Osteoblast (primary cell): ENCODE results near the gene ARHGAP21. TPM values are rescaled to one million over a fixed set of nuclear protein-coding genes. Genes with fewer than 3 reads are reported as not detected.
A peak's percentile ranks its signal among the peaks of the same experiment; 100 is the strongest.

Experiments
- DNase-seq: peaks from one replicate; pipeline ENCODE4 v3.0.0; 2011; ENCODE audit warnings: low spot score, mixed read lengths; ENCODE audit not compliant: insufficient read length; ENCODE audit errors: missing footprints
- H2AFZ ChIP-seq: 2 replicates; pipeline ENCODE4 v1.6.0; 2011; ENCODE audit warnings: mild to moderate bottlenecking, low read length
- H3K27ac ChIP-seq: 2 replicates; pipeline ENCODE4 v1.5.1; 2011; ENCODE audit warnings: mild to moderate bottlenecking, low read depth, low read length, moderate library complexity
- H3K27me3 ChIP-seq: 2 replicates; pipeline ENCODE4 v1.6.0; 2012; ENCODE audit warnings: mild to moderate bottlenecking, control low read depth, inconsistent platforms, low read length, moderate library complexity; ENCODE audit not compliant: insufficient read depth
- H3K36me3 ChIP-seq: 2 replicates; pipeline ENCODE4 v1.5.1; 2011; ENCODE audit warnings: mild to moderate bottlenecking, low read length, control low read depth, moderate library complexity; ENCODE audit not compliant: insufficient read depth
- H3K4me1 ChIP-seq: 2 replicates; pipeline ENCODE4 v1.5.1; 2011; ENCODE audit warnings: mild to moderate bottlenecking, low read length, control low read depth, moderate library complexity; ENCODE audit not compliant: insufficient read depth
- H3K4me2 ChIP-seq: 2 replicates; pipeline ENCODE4 v1.6.0; 2011; ENCODE audit warnings: mild to moderate bottlenecking, low read length; ENCODE audit not compliant: insufficient read depth
- H3K4me3 ChIP-seq: fragments of 200-600 bp; sonication (generic); 3 replicates; pipeline ENCODE4 v1.5.1; 2012; ENCODE audit warnings: mild to moderate bottlenecking, low read length, inconsistent platforms; ENCODE audit not compliant: insufficient read depth
- H3K79me2 ChIP-seq: 2 replicates; pipeline ENCODE4 v1.6.0; 2012; ENCODE audit warnings: mild to moderate bottlenecking, low read length, control low read depth, inconsistent platforms; ENCODE audit not compliant: insufficient read depth
- H3K9me3 ChIP-seq: 2 replicates; pipeline ENCODE4 v1.5.1; 2011; ENCODE audit warnings: low read depth, low read length, control low read depth
- H4K20me1 ChIP-seq: 2 replicates; pipeline ENCODE4 v1.6.0; 2012; ENCODE audit warnings: mild to moderate bottlenecking, low read length, control low read depth; ENCODE audit not compliant: insufficient read depth
- CTCF ChIP-seq: IDR thresholded peaks from 2 replicates; pipeline ENCODE4 v1.5.1; 2011; ENCODE audit warnings: mild to moderate bottlenecking, low read depth, low read length, moderate library complexity; ENCODE audit errors: extremely low read depth
- total RNA-seq: library from RNA; depleted of rRNA; stranded (reverse); fragments of >200 nt; gene quantifications from 2 replicates; pipeline ENCODE4 v1.2.3, GENCODE V29; 2012

Gene ARHGAP21
- total RNA-seq, 1 donor: 140 TPM

DNA sequence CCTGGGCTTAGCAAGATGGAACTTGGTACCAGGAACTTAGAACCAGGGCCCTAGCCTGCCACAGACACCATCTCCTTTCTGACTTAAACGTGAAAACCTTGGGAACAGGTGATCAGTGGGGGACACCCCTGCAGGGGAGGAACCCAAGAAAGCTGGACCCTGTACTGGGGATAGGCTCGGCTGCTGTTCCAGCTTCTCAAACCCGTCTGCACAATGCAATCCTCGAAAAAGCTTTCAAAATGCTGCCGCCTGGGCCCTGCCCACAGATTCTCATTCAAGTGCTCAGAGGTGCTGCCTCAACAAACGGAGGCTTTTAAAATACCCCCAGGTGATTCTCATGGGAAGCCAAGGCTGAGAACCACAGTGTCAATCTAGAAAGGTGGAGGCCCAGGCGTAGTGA is 169.7 kb downstream of the ARHGAP21 start:
- Histone ChIP-seq H3K27me3 (peaks cover 11% of the 10 kb centered on the region), H3K27ac (no peak overlapping the region), H3K9me3 (no peaks in the 10 kb centered on the region), H4K20me1 (no peaks in the 10 kb centered on the region), H3K79me2 (no peaks in the 10 kb centered on the region), H3K4me3 (no peak overlapping the region), H3K36me3 (no peaks in the 10 kb centered on the region), H3K4me1 (no peaks in the 10 kb centered on the region), H2AFZ (no peak overlapping the region), H3K4me2 (no peak overlapping the region)
- no peak for DNase-seq
- no peak for TF ChIP-seq CTCF

DNA sequence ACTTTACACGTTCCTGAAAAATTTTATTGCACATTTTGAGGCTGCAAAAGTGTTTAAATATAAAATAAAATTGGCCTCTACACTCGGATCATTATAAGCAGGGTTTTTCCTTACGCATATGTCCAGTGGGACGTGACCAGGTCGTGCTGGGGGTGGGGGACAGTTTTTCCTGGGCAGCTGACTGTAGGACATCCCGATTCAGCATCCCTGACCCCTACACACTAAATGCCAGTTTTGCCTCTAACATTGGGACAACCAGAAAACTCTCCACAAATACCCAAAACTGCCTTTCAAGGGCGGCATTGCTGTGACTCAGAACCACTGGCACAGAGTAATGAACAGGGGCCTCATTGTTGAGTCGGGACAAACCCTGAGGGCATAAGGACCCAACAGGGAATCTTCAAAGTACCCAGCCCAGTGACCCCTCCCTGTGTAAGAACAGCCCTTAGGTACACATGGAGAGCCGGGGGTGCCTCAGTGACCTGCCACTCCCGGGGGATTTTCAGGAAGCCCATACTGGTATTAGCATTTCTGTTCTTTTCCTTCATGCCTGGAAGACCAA is 170.6 kb downstream of the ARHGAP21 start:
- Histone ChIP-seq H3K36me3 (no peaks in the 10 kb centered on the region), H3K79me2 (no peaks in the 10 kb centered on the region), H3K9me3 (no peaks in the 10 kb centered on the region), H4K20me1 (no peaks in the 10 kb centered on the region), H3K4me2 (no peak overlapping the region), H2AFZ (no peak overlapping the region), H3K27me3 (peaks cover 11% of the 10 kb centered on the region), H3K4me1 (no peaks in the 10 kb centered on the region), H3K27ac (no peak overlapping the region), H3K4me3 (no peak overlapping the region)
- no peak for DNase-seq
- TF ChIP-seq CTCF: no peak

DNA sequence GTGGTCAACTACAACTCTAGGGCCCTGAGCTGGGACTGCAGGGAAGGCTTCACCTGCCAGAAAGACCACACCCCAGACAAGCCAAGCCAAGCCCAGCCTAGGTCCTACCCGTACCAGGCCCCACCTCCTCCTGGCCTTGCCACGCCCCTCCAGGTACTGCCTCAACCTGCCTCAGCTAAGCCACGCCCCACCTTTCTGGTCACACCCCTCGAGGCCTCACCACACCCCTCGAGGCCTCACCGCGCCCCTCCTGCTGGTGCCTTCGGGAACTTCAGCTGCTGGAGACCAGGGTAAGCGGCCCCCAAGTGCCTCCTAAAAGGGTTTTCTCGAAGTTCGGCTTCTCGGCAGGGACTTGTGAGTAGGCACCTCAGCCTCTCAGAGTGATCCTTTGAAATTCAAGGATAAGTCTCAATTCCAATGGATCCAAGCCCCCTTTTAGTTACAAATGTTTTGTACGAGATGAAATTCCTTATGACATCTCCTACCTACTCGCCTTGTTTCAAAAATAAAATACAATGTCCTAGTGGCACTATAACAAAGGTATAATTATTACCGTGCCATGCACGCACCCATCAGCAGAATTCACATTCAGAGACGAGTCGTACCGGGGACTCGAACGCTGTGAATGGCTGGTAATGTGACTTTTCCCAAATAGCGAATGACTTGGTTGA is 171.2 kb downstream of the ARHGAP21 start:
- H3K9me3 ChIP-seq: no peaks in the 10 kb centered on the region
- no peak overlapping the region for H3K4me3 ChIP-seq
- DNase-seq: no peak
- no peaks in the 10 kb centered on the region for H3K36me3 ChIP-seq
- H3K27me3 ChIP-seq: peaks cover 11% of the 10 kb centered on the region
- no peak overlapping the region for H2AFZ ChIP-seq
- no peaks in the 10 kb centered on the region for H3K4me1 ChIP-seq
- H3K4me2 ChIP-seq: no peak overlapping the region
- no peaks in the 10 kb centered on the region for H3K79me2 ChIP-seq
- H4K20me1 ChIP-seq: no peaks in the 10 kb centered on the region
- H3K27ac ChIP-seq: no peak overlapping the region
- TF ChIP-seq CTCF: peak; percentile 22

- Histone ChIP-seq H3K79me2 (no peaks in the 10 kb centered on the region), H2AFZ (no peak overlapping the region), H4K20me1 (no peaks in the 10 kb centered on the region), H3K4me2 (no peak overlapping the region), H3K9me3 (no peaks in the 10 kb centered on the region), H3K27me3 (peaks cover 11% of the 10 kb centered on the region), H3K4me3 (no peak overlapping the region), H3K27ac (no peak overlapping the region), H3K4me1 (no peaks in the 10 kb centered on the region), H3K36me3 (peaks cover 3% of the 10 kb centered on the region)
- TF ChIP-seq CTCF: no peak
- DNase-seq: no peak
Observed at GRCh38 chr10:24551161-24551560, 172.5 kb downstream of the ARHGAP21 start.
